ENCODE measurements around the gene TTC27. TPM values are rescaled to one million over a fixed set of nuclear protein-coding genes. Genes with fewer than 3 reads are reported as not detected.

Gene TTC27
- total RNA-seq, 1 donor from 2014 or later, result 26.5 TPM

DNA sequence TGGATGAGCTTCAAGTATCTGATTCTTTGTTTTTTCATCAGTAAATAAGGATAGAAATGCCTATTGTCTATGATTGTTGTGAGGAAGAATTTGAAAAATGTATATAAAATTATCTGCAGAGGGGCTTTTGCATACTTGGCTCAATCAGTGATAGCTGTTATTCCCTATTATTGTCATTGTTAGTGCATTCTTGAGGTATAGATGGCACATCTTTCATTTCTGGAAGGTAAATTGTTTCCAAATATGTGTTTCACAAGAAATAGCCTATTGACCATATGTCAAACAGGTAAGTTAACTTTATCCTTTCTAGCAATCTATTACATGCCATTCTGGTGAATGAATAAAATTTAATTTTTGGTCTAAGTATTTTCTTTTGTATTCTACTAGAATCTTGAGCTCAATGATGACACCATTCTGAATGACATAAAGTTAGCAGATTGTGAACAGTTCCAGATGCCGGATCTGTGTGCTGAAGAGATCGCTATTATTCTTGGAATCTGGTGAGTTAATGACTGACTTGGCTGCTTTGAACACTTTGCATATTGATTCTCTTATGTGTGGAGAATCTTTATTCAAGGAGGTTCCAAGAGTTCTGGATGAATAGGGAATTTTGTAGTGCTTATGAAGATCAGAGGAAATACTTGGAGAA lies 44.2 kb downstream of the TTC27 start:
- DNase-seq, result no peak

DNA sequence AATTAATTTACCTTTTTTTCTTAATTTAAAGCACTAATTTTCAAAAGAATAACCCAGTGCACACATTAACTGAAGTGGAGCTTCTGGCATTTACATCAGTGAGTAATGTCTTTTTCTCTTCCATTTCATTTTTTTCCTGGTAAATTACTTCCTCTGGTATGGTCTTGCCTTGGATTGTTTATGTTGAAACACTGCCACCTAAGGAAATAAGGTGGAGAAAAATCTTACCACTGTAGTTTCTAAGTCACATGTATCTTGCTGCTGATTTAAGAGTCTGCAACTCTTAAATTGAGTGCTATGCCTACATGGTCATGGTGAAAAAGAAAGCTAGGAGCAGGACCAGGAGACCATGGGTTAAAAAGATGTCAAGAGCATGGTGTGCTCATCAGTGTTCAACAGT lies 51.0 kb downstream of the TTC27 start:
- peak; percentile 9 for DNase-seq

DNA sequence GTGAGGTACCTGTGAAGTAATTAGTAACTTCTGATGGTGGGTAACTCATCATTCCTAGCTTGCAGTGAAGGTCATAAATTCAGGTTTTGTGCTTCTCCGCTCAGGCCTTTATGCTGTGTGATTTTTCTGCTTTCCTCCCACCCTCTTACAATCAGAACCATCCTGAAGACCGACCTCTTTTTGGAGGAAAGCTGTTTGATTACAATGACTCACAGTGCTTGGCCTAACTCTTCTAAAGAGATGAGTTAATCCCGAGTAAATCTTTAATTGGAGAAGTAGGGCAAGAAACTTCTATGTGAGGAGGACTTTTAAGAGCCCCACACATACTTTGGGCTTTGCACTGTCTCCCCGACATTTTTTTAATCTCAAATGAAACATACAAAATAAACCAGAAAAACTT lies 53.1 kb downstream of the TTC27 start:
- DNase-seq, result no peak

DNA sequence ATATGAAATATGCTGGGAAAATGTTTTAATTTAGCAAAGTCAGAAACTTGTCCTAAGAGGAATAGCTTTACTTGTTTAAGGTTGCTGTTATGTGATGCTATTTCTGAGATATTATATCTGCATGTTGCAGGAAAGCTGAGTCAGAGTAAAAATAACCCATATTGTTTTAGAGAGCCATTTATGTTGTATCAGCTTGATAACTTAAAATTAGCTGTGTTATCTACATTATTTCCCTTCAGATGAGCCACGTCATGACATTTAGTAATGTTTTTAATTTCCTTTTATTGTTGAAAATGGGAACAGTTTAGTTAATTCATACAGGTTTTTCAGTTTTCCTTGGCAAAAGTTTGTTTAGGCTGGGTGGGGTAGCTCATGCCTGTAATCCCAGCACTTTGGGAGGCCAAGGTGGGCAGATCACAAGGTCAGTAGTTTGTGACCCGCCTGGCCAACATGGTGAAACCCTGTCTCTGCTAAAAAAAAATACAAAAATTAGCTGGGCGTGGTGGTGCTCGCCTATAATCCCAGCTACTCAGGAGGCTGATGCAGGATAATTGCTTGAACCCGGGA lies 55.8 kb downstream of the TTC27 start:
- no peak for DNase-seq

DNA sequence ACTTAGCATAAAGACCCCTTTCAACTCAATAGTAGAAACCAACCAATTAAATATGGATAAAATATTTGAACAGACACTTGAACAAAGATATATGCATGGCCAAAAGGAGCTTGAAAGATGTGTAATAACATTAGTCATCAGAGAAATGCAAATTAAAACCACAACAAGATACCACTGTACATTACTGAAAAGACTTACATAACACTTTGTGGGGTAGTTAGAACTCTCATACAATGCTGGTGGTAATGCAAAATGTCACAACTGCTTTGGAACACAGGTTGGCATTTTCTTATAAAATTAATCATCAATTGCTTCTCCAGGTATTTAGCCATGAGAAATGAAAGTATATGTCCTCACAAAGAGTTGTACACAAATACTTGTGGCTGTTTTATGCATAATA lies 60.7 kb downstream of the TTC27 start:
- DNase-seq, result no peak

DNA sequence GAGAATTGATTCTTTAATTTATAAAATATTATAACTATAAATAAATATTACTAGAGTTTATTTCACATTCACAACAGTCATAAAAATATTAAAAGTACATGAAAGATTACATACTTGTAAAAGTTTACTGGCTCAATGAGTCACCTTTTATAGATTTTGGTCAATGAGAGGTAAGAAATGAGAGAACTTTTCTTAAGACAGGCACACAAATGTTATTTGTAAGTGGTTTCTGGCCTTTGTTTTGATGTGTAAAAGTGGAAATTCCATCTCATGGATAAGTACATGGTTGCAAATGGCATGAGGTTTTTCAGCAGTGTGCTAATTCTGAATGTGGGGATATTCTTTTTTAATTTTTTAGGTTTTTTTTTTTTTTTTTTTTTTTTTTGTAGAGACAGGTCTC lies 63.8 kb downstream of the TTC27 start:
- no peak for DNase-seq

DNA sequence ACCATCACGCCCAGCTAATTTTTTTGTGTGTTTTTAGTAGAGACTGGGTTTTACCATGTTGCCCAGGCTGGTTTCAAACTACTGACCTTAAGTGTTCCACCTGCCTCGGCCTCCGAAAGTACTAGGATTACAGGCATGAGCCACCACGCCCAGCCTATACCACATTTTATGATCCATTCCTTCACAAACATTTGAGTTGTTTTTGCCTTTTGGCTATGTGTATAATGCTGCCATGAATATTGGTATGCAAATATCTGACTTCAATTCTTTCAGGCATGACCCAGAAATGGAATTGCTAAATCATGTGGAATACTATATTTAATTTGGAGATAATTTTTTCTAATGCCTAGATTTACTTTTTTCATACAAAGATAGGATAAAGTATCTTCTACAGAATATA lies 68.6 kb downstream of the TTC27 start:
- no peak for DNase-seq

DNA sequence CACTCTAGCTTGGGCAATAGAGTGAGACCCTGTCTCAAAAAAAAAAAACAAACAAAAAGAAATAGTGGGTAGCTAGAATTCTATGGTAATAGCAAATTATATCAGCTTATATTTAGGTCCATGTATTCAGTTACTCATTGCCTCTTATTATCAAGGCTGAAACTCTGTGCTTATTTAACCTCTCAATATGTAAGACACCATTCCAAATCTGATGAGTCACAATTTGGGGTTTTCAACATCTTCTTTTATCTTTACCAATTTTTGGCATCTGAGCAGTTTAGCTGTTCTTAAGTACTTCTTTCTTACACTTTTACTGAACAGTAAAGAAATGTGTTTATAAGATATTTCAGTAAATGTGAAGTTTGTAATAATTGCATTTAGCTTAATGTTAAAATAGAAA lies 69.3 kb downstream of the TTC27 start:
- no peak for DNase-seq

DNA sequence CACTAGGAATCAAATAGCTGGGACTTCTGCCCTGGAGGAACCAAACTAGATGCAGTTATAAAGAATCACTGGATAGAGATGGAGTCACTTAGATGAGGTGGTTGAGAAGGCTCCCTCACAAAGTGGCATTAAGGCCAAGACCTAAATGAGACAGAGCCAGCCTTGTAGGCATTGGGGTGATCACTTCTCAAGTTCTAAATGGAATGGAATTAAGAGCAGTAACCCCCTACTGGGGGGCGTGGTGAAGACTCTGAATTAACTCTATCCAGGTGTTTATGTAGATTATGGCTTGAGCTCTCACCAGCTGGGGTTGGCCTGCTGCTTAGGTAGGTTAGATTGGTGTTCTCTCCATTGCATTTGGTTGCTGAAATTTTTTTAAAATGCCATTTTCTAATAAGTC lies 71.3 kb downstream of the TTC27 start:
- no peak for DNase-seq

DNA sequence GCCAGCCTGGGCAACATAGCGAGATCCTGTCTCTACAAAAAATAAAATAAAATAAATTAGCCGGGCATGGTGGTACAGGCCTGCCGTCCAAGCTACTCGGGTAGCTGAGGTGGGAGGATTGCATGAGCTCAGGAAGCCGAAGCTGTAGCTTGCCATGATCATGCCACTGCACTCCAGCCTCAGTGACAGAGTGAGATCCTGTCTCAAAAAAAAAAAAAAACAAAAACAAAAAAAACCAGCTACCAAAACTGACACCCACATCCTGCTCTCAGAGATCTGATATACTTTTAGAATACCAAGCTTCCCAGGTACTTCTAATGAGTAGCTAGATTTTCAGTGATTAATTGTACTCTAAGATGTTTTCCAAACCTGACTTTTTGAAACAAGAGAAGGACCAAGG lies 74.0 kb downstream of the TTC27 start:
- no peak for DNase-seq

DNA sequence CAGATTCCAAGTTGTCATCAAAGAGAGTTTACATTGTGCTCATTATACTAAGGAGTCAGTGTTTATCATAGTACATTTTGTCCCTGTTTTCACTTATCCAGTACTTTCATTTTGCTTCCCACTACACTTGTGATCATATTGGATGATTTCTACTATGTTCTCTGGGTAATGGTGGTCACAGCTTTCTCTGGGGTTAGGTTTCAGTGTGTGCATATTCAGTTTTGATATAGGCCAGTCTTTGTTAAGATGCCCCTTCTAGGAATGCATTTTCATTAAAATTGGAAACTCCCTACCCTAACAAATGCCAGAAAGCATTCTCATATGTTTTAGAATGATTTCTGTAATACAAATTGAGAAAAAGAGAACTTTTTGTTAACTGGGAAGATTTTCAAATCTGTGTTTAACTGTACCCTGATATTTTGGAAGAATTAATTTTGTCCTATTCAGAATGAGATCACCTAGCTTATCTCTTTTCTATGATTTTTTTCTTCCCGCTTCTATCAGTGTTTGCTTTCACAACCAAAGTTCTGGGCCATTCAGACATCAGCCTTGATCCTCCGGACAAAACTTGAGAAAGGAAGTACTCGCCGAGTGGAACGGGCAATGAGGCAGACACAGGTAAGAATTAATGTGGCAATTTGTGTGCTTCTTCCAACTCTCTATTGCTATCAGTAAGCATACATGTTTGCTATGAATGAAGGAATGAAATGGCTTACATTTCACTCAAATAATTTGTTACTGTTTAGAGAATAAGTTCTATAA lies 74.6 kb downstream of the TTC27 start:
- no peak for DNase-seq

DNA sequence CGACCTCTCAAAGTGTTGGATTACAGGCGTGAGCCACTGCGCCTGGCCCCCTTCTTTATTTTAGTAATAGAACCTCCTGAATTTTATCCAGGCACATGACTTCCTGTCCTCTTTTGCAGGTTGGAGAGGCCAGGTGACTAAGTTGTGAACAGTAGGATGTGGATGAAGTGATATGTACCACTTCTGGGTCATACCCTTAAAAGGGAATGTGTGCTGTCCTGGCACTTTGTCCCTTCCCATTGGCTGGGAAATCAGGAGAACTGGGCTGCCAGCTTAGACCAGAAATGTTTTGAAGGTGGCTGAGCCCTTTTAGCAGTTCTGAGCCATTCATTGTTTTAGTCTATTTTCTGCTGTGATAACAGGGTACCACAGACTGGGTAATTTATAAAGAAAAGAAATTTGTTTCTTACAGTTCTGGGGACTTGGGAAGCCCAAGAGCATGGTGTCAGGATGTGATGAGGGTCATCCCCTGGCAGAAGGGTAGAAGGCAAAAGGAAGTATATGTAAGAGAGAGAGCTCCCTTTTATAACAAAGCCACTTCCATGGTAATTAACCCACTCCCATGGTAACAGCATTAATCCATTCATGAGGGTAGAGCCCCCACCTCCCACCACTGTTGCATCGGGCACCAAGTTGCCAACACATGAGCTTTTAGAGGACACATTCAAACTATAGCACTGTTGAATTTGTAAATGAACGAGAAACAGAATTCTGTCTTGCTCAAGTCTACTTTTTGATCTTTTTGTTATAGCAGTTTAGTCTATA lies 79.1 kb downstream of the TTC27 start:
- no peak for DNase-seq

DNA sequence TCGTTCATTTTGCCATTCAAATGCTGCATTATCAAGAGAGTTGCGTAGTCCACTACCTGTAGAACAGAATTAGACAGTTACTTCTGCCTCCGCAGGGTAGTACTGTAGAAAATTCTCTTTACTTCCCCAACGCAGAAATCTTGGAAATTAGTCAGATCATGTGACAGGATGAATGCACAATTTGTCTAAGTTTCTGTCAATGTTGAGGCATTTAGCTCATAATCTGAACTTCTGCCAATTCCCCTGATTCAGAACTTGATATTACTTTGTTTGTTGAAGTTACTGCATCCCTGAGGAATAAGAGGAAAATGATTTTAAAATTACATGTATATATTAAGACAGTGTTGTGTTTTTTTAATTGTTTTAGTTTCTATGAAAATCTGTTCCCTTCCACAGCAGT lies 83.4 kb downstream of the TTC27 start:
- DNase-seq, result peak; percentile 51

DNA sequence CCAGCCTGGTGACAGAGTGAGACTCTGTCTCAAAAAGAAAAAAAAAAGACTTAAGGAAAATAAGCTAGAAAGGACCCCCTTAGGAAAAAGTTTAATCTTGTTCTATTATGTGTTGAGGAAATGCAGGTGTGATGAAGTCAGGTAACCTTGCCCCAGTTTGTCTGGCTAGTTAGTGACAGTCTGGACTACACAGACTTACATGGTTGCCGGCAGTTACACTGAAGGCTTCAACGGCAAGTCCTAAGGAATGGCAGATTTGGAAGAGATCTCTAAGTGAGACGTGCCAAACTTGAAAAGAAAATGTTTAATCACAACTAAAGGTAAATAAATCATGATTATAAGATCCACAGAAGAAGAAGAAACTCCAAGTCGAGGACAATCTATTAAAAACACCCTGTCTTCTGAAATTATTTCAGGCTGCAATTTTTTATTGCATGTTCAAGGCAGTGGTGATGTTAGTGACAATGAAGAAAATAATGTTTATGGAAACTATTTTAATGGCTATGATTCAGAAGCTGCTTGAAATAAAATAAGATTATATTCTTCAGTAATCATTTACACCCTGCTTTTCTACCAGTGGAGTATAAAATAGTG lies 84.2 kb downstream of the TTC27 start:
- DNase-seq, result no peak

DNA sequence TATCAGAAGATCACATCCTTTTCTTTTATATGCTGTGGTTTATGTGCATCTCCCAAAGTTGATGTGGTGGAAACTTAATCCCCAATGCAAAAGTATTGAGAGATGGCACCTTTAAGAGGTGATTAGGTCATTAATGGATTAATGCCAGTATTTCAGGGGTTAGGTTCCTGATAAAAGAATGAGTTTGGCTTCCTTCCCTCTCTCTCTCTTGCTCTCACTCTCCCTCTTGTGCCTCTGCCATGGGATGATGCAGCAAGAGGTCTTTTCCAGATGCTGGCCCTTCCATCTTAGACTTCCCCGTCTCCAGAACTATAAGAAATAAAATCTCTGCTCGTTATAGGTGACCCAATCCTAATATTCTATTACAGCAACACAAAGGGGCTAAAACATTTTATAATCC lies 85.0 kb downstream of the TTC27 start:
- DNase-seq, result no peak

DNA sequence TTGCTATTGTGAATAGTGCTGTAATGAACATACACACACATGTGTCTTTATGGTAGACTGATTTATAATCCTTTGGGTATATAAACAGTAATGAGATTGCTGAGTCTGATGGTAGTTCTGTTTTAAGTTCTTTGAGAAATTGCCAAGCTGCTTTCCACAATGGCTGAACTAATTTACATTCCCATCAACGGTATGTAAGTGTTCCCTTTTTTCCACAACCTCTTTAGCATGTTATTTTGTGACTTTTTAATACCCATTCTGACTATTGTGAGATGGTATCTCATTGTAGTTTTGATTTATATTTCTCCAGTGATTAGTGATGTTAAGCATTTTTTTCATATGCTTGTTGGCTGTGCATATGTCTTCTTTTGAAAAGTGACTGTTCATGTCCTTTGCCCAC lies 86.7 kb downstream of the TTC27 start:
- DNase-seq, result no peak

DNA sequence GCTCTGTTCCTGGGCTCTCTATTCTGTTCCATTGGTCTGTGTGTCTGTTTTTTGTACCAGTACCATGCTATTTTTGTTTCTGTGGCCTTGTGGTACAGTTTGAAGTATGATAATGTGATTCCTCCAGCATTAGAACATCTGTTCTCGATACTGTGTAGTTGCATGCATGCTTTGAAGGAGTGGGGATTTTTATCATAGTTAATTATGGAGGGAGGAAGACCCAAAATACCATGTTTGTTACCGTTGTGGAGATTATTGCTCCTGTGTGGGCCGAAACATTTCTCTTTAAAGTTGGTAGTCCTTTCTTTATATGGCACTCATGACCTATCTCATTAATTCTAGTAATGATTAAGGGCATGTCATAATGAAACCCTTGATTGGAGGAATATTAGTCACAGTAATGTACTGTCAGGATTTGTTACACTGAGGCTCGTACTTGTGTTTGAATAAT lies 87.6 kb downstream of the TTC27 start:
- DNase-seq, result no peak

DNA sequence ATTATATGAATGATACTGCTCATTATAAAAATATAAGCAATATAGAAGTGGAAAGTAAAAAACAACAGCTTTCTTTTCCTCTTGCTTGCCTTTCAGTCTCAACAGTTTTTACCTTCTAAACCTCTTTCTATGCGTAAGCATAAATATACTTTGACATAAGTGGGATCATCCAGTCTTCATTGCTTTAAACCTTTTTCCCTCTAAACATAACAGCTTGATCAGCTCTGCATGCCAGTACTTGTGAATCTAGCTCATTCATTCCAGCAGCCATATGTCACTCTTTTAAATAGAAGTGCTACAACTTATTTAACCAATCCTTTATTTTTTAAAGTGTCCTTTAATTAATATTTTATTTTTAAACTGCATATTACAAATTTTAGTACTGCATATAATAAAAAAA lies 88.1 kb downstream of the TTC27 start:
- peak; percentile 36 for DNase-seq

DNA sequence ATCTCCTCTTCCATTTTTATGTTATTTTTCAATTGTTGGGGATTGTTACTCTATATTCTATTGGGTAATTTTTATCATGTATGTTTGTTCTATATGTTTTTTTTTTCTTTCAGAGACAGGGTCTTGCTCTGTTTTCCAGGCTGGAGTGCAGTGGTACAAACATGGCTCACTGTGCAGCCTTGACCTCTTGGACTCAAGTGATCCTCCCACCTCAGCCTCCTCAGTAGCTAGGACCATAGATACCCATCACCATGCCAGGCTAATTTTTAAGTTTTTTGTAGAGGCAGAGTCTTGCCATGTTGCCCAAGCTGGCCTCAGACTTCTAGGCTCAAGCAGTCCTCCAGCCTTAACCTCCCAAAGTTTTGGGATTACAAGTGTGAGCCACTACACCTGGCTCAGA lies 88.7 kb downstream of the TTC27 start:
- DNase-seq, result no peak

DNA sequence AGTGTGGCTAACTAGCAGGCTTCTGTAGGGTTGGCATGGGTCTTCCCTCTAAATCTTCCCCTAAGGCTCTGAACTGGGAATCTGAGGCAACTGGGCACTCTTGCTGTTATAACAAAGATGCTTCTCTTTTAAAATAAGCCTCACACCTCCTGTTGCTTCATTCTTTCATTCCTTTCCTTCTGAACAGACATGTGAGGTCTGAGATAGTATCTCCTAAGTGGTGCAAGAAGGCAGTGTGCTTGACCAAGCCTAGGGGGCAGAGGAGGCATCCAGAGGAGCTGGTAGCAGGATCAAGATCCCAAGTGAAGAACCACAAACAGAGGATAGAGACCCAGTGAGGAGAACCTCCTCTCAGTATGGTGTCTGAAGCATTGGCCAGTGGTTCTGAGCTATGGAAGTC lies 90.9 kb downstream of the TTC27 start:
- no peak for DNase-seq

DNA sequence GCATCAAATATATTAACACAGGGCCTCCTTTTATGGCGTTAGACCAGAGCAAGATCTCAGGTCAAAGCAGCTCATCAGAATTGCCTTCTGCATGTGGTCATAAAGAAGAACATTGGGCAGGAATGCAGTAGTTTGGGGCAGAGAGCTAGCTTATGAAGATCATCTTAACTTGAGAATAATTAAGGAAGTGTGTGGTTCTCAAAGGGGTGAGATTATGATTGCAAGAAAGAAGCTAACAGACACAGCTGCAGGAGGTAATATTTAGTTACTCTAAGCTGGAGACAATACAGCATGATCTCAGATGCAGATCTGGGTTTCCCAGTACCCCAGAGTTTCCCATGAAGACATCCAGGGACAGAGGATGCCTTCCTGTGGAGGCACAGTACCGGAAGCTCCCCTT lies 91.6 kb downstream of the TTC27 start:
- no peak for DNase-seq

DNA sequence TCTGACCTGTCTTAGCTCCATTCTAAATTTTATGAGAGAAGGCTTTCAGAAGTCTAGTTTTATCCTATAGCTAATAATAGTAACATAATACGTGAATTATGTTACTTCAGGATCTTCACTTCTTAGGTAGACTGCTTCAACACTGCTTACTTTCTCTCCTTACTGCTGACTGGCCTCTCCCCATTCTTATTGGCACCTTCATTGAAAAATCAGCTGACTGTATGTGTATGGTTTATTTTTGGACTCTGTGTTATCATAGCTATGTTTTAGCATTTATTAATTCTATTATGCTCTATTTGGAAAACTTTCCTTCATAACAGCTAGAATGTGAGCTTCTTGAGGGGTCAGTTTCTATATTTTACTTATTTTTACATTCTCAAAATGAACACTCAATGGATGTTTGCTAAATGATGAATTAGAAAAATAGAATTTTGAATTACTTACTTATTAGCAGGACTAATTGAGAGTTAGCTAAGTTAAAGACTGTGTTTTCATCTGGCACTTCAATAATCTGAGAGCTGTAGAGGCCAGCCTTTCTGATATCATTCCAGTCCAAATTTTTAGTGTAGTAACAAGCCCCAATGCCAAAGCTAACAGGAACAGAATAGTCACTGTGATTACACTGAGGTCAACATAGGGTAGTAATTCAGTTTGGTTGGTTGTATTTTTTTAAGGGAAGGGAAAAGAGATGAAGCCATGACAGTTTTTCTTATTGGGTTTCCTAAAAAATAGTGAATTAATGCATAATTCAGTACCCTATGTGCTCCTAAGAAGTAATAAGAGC lies 92.3 kb downstream of the TTC27 start:
- DNase-seq, result no peak

Measured in tongue (tissue), 2 donors.